Type B pancreatic cell (in vitro differentiated cells): ENCODE data around the gene STOML1. TPM values are rescaled to one million over a fixed set of nuclear protein-coding genes. Genes with fewer than 3 reads are reported as not detected.
"Not testable (repeated sequence)": the region's sequence is repeated elsewhere in the genome, so short reads cannot be mapped to it uniquely, and the experiment has no call there.

Experiments
- DNase-seq: peaks from one replicate; pipeline ENCODE4 v3.0.0; 2021; ENCODE audit warnings: mixed read lengths; ENCODE audit not compliant: unreplicated experiment; ENCODE audit errors: extremely low spot score
- H3K27ac Mint-ChIP-seq: 2 replicates; pipeline ENCODE4 v1.8.0; 2021; ENCODE audit warnings: mild to moderate bottlenecking, mixed read lengths
- H3K27me3 Mint-ChIP-seq: 2 replicates; pipeline ENCODE4 v1.8.0; 2021; ENCODE audit warnings: mixed read lengths
- H3K36me3 Mint-ChIP-seq: 2 replicates; pipeline ENCODE4 v1.8.0; 2021; ENCODE audit warnings: mixed read lengths
- H3K4me1 Mint-ChIP-seq: one replicate; pipeline ENCODE4 v1.8.0; 2021; ENCODE audit warnings: mixed read lengths; ENCODE audit not compliant: unreplicated experiment
- H3K4me3 Mint-ChIP-seq: 2 replicates; pipeline ENCODE4 v1.8.0; 2021; ENCODE audit warnings: mild to moderate bottlenecking, mixed read lengths
- H3K9me3 Mint-ChIP-seq: 2 replicates; pipeline ENCODE4 v1.8.0; 2021; ENCODE audit warnings: mixed read lengths
- total RNA-seq: library from RNA; stranded (reverse); gene quantifications from 2 replicates; pipeline ENCODE4 v1.2.1, GENCODE V29; 2021; ENCODE audit warnings: low replicate concordance
- TF ChIP-seq, protein P1 (sequence below): fragments of 200-600 bp; sonication (generic); conservative IDR thresholded peaks from 2 replicates; pipeline ENCODE4 v1.5.0; 2021; ENCODE audit warnings: antibody characterized with exemption, mild to moderate bottlenecking

The STOML1 gene
- total RNA-seq, 1 donor from 2014 or later = 10.4 TPM

DNA sequence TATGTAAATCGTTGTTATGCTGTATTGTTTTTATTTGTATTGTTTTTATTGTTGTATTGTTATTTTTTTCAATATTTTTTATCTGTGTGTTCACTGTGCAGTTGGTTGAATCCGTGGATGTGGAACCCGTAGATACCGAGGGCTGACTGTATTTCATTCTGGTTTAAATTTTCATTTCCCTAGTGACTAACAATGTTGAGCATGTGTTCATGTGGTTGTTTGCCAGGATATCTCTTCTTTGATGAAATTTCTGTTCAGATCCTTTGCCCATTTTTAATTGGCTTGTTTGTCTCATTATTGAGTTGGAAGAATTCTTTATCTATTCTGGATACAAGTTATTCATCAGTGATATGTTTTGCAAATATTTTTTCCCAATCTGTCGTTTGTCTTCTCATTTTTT is 29.7 kb downstream of the STOML1 start:
- Mint-ChIP-seq H3K4me1 (peaks cover 9% of the 10 kb centered on the region), H3K36me3 (no peaks in the 10 kb centered on the region), H3K9me3 (no peaks in the 10 kb centered on the region), H3K4me3 (no peak overlapping the region), H3K27ac (no peak overlapping the region), H3K27me3 (peaks cover 15% of the 10 kb centered on the region)
- DNase-seq = no peak
- TF ChIP-seq, protein P1, sequence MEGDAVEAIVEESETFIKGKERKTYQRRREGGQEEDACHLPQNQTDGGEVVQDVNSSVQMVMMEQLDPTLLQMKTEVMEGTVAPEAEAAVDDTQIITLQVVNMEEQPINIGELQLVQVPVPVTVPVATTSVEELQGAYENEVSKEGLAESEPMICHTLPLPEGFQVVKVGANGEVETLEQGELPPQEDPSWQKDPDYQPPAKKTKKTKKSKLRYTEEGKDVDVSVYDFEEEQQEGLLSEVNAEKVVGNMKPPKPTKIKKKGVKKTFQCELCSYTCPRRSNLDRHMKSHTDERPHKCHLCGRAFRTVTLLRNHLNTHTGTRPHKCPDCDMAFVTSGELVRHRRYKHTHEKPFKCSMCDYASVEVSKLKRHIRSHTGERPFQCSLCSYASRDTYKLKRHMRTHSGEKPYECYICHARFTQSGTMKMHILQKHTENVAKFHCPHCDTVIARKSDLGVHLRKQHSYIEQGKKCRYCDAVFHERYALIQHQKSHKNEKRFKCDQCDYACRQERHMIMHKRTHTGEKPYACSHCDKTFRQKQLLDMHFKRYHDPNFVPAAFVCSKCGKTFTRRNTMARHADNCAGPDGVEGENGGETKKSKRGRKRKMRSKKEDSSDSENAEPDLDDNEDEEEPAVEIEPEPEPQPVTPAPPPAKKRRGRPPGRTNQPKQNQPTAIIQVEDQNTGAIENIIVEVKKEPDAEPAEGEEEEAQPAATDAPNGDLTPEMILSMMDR = no peak

GRCh38 chr15:73960472-73961070 is 31.5 kb downstream of the STOML1 start:
- not testable (repeated sequence) for H3K4me3 Mint-ChIP-seq, H3K36me3 Mint-ChIP-seq, H3K4me1 Mint-ChIP-seq, DNase-seq, H3K27ac Mint-ChIP-seq, H3K9me3 Mint-ChIP-seq
- H3K27me3 Mint-ChIP-seq = peaks cover 14% of the 10 kb centered on the region

GRCh38 chr15:73959801-73960200 is 32.3 kb downstream of the STOML1 start:
- Mint-ChIP-seq H3K4me1 (peaks cover 2% of the 10 kb centered on the region), H3K9me3 (no peaks in the 10 kb centered on the region), H3K27ac (no peak overlapping the region), H3K27me3 (peaks cover 13% of the 10 kb centered on the region), H3K36me3 (no peaks in the 10 kb centered on the region), H3K4me3 (no peak overlapping the region)
- TF ChIP-seq, protein P1 = no peak
- no peak for DNase-seq

DNA sequence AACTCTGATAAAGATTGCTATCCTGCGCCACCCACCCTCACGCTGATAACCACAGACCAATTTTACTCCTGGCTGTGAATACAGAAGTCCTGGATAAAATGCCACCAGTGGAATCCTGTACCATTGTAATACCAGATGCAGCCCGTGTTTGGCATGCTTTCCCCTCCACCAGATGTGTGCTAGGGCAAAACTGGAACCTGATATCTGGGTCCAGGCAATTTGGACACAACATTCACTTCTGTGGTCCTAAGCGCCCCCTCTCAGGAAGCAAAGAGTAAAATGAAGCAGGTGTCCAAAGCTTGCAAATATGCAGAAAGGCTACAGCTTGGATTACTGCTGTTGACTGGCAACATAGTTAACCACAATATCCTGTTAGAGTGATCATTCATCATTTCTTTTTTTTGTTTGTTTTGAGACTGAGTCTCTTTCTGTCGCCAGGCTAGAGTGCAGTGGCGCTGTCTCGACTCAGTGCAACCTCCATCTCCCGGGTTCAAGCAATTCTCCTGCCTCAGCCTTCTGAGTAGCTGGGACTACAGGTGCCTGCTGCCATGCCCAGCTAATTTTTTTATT is 33.0 kb downstream of the STOML1 start:
- TF ChIP-seq, protein P1 = no peak
- peaks cover 10% of the 10 kb centered on the region for H3K27me3 Mint-ChIP-seq
- no peak overlapping the region for H3K27ac Mint-ChIP-seq
- H3K4me3 Mint-ChIP-seq = no peak overlapping the region
- no peaks in the 10 kb centered on the region for H3K4me1 Mint-ChIP-seq
- no peaks in the 10 kb centered on the region for H3K36me3 Mint-ChIP-seq
- H3K9me3 Mint-ChIP-seq = no peaks in the 10 kb centered on the region
- DNase-seq = no peak

DNA sequence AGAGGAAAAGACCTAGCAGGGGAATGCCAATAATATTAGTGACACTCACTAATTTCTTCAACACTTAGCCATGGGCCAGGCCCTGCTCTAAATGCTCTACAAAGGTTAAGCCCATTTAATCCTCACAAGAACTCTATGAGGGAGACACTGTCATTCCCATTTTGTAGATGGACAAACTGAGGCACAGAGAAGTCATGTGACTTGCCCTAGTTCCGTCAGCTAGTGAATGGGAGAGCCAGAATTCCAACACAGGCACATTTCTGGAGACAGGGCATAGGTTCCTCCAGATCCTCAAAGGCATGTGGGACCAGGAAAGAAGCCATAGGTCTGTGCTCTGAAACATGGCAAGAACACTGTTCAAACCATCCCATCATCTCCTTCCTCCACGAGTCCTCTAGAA is 34.3 kb downstream of the STOML1 start:
- Mint-ChIP-seq H3K36me3 (no peaks in the 10 kb centered on the region), H3K27me3 (peaks cover 10% of the 10 kb centered on the region), H3K4me3 (no peak overlapping the region), H3K4me1 (no peaks in the 10 kb centered on the region), H3K9me3 (no peaks in the 10 kb centered on the region), H3K27ac (no peak overlapping the region)
- TF ChIP-seq, protein P1 = no peak
- no peak for DNase-seq

GRCh38 chr15:73957276-73957675 is 34.8 kb downstream of the STOML1 start:
- no peaks in the 10 kb centered on the region for H3K36me3 Mint-ChIP-seq
- no peak overlapping the region for H3K4me3 Mint-ChIP-seq
- no peaks in the 10 kb centered on the region for H3K4me1 Mint-ChIP-seq
- TF ChIP-seq, protein P1 = no peak
- no peaks in the 10 kb centered on the region for H3K9me3 Mint-ChIP-seq
- H3K27me3 Mint-ChIP-seq = peaks cover 8% of the 10 kb centered on the region
- DNase-seq = no peak
- no peak overlapping the region for H3K27ac Mint-ChIP-seq
